Natural killer cell (primary cell): ENCODE data around the gene ABCB4. TPM values are rescaled to one million over a fixed set of nuclear protein-coding genes. Genes with fewer than 3 reads are reported as not detected.
"Not testable (repeated sequence)": the region's sequence is repeated elsewhere in the genome, so short reads cannot be mapped to it uniquely, and the experiment has no call there.

Experiments used
- ATAC-seq, 3 donors: fragments of 150-1000 bp in 2 of 3; fragments of 200-7000 bp in 1 of 3; cut with Tn5 transposase; 1 replicate in 1 of 3; 2 replicates in 2 of 3; pipeline ENCODE4 v1.10.0; 2021; ENCODE audit warnings: mild to moderate bottlenecking in 2 of 3, moderate library complexity in 2 of 3
- DNase-seq, 2 donors: peaks; one replicate each; pipeline versions ENCODE4 v3.0.0 to v3.0.0-alpha.2; 2013 to 2021; ENCODE audit warnings: mixed read lengths in 1 of 2
- H3K27ac ChIP-seq: one replicate; pipeline ENCODE4 v1.5.1; 2013; ENCODE audit warnings: mild to moderate bottlenecking, low read length
- H3K27me3 ChIP-seq: one replicate; pipeline ENCODE4 v1.6.1; 2013; ENCODE audit warnings: low read length; ENCODE audit not compliant: control insufficient read depth, insufficient read depth
- H3K36me3 ChIP-seq: one replicate; pipeline ENCODE4 v1.6.1; 2013; ENCODE audit warnings: low read length; ENCODE audit not compliant: control insufficient read depth, insufficient read depth
- H3K4me1 ChIP-seq: one replicate; pipeline ENCODE4 v1.6.1; 2013; ENCODE audit warnings: low read length; ENCODE audit not compliant: control insufficient read depth, insufficient read depth
- H3K4me3 ChIP-seq: one replicate; pipeline ENCODE4 v1.5.1; 2013; ENCODE audit warnings: low read length
- H3K9me3 ChIP-seq: one replicate; pipeline ENCODE4 v1.6.1; 2013; ENCODE audit warnings: low read length; ENCODE audit not compliant: control insufficient read depth, insufficient read depth
- H3K27ac Mint-ChIP-seq, 2 donors: one replicate each; pipeline ENCODE4 v1.8.0; 2022; ENCODE audit warnings: mild to moderate bottlenecking in 2 of 2, mixed read lengths in 2 of 2, moderate library complexity in 1 of 2
- H3K27me3 Mint-ChIP-seq, 2 donors: one replicate each; pipeline ENCODE4 v1.8.0; 2022; ENCODE audit warnings: low read depth in 2 of 2, mixed read lengths in 2 of 2
- H3K36me3 Mint-ChIP-seq: one replicate; pipeline ENCODE4 v1.8.0; 2022; ENCODE audit warnings: mixed read lengths
- H3K4me1 Mint-ChIP-seq, 2 donors: one replicate each; pipeline ENCODE4 v1.8.0; 2022; ENCODE audit warnings: mixed read lengths in 2 of 2
- H3K4me3 Mint-ChIP-seq: one replicate; pipeline ENCODE4 v1.8.0; 2022; ENCODE audit warnings: mild to moderate bottlenecking, moderate library complexity, mixed read lengths
- H3K9me3 Mint-ChIP-seq, 2 donors: one replicate each; pipeline ENCODE4 v1.8.0; 2022; ENCODE audit warnings: mixed read lengths in 2 of 2
- WGBS: methylation state at CpG from one replicate; pipeline ENCODE4 v1.1.7; 2013; ENCODE audit warnings: missing lambda C conversion rate; ENCODE audit not compliant: insufficient coverage; 5-methylcytosine and 5-hydroxymethylcytosine counted together
- intact Hi-C: fragments of 100-400 bp; cut with micrococcal nuclease; formaldehyde crosslinking; loops from one replicate; pipeline ENCODE4 v1.14.2; 2022
- total RNA-seq, 4 donors: library from RNA; stranded (reverse); fragments of 120-200 nt in 1 of 4; gene quantifications; one replicate each; pipeline versions ENCODE4 v1.2.3 to v1.2.4, GENCODE V29; 2013 to 2022
- TF ChIP-seq, protein P1 (sequence below): fragments of 200-600 bp; IDR thresholded peaks from one replicate; pipeline ENCODE4 v1.8.0; 2022; ENCODE audit warnings: antibody characterized with exemption

ABCB4 gene
- total RNA-seq, 3 donors from 2014 or later (not counting 1 experiment from before 2014, with no cell fraction given) = 0.14 to 0.63 (median 0.50) TPM

GRCh38 chr7:87471473-87471872, 4.0 kb downstream of the ABCB4 start:
- Histone ChIP-seq H3K9me3 (no peaks in the 10 kb centered on the region), H3K4me1 (peaks cover 10% of the 10 kb centered on the region), H3K27me3 (peaks cover 3% of the 10 kb centered on the region), H3K27ac (no peak overlapping the region), H3K4me3 (no peak overlapping the region), H3K36me3 (no peaks in the 10 kb centered on the region)
- ATAC-seq (no peak), DNase-seq (no peak)
- intact Hi-C loops = no loop called here
- H3K27ac Mint-ChIP-seq = no peak overlapping the region
- TF ChIP-seq, protein P1, sequence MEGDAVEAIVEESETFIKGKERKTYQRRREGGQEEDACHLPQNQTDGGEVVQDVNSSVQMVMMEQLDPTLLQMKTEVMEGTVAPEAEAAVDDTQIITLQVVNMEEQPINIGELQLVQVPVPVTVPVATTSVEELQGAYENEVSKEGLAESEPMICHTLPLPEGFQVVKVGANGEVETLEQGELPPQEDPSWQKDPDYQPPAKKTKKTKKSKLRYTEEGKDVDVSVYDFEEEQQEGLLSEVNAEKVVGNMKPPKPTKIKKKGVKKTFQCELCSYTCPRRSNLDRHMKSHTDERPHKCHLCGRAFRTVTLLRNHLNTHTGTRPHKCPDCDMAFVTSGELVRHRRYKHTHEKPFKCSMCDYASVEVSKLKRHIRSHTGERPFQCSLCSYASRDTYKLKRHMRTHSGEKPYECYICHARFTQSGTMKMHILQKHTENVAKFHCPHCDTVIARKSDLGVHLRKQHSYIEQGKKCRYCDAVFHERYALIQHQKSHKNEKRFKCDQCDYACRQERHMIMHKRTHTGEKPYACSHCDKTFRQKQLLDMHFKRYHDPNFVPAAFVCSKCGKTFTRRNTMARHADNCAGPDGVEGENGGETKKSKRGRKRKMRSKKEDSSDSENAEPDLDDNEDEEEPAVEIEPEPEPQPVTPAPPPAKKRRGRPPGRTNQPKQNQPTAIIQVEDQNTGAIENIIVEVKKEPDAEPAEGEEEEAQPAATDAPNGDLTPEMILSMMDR = no peak
- peaks cover 0 to 9% of the 10 kb centered on the region in 2 donors for H3K4me1 Mint-ChIP-seq
- H3K4me3 Mint-ChIP-seq = no peak overlapping the region
- 77% methylated on average over 1 of the region's 2 CpGs for WGBS
- H3K36me3 Mint-ChIP-seq = no peaks in the 10 kb centered on the region
- no peaks in the 10 kb centered on the region for H3K9me3 Mint-ChIP-seq
- H3K27me3 Mint-ChIP-seq = peaks cover 22 to 40% of the 10 kb centered on the region in 2 donors

DNA sequence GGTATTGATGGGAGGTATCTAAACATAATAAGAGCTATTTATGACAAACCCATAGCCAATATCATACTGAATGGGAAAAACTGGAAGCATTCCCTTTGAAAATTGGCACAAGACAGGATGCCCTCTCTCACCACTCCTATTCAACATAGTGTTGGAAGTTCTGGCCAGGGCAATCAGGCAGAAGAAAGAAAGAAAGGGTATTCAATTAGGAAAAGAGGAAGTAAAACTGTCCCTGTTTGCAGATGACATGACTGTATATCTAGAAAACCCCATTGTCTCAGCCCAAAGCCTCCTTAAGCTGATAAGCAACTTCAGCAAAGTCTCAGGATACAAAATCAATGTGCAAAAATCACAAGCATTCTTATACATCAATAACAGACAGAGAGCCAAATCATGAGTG, 6.3 kb downstream of the ABCB4 start:
- H3K9me3 Mint-ChIP-seq, H3K9me3 ChIP-seq, H3K4me1 Mint-ChIP-seq, H3K27ac Mint-ChIP-seq, intact Hi-C loops, H3K4me1 ChIP-seq, DNase-seq, H3K36me3 ChIP-seq, H3K27me3 ChIP-seq, H3K27ac ChIP-seq, H3K4me3 ChIP-seq, ATAC-seq, H3K4me3 Mint-ChIP-seq, H3K36me3 Mint-ChIP-seq: not testable (repeated sequence)
- peaks cover 17 to 38% of the 10 kb centered on the region in 2 donors for H3K27me3 Mint-ChIP-seq

GRCh38 chr7:87465534-87465880, 10.0 kb downstream of the ABCB4 start:
- 92% methylated on average over 6 of the region's 7 CpGs for whole genome bisulfite sequencing
- H3K4me3 Mint-ChIP-seq, H3K9me3 Mint-ChIP-seq: not testable (repeated sequence)

DNA sequence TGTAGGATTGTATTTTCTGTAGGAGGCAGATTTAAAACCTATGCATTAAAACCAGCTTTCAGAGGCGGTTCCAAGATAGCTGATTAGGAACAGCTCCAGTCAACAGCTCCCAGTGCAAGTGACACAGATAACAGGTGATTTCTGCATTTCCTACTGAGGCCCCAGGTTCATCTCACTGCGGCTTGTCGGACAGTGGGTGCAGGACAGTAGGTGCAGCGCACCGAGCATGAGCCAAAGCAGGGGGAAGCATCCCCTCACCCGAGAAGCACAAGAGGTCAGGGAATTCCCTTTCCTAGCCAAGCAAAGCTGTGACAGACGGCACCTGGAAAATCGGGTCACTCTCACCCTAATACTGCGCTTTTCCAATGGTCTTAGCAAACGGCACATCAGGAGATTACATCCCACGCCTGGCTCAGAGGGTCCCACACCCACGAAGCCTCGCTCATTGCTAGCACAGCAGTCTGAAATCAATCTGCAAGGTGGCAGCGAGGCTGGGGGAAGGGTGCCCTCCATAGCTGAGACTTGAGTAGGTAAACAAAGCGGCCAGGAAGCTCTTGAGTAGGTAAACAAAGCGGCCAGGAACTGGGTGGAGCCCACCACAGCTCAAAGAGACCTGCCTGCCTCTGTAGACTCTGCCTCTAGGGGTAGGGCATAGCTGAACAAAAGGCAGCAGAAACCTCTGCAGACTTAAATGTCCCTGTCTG, 10.5 kb downstream of the ABCB4 start:
- 87% methylated on average over 16 of the region's 16 CpGs for WGBS
- H3K27ac ChIP-seq, H3K4me3 Mint-ChIP-seq, H3K9me3 Mint-ChIP-seq, H3K36me3 ChIP-seq, H3K4me1 Mint-ChIP-seq, H3K9me3 ChIP-seq, H3K4me3 ChIP-seq, H3K27me3 ChIP-seq, intact Hi-C loops, DNase-seq, ATAC-seq, H3K4me1 ChIP-seq, H3K27ac Mint-ChIP-seq, H3K36me3 Mint-ChIP-seq: not testable (repeated sequence)
- peaks cover 11 to 25% of the 10 kb centered on the region in 2 donors for H3K27me3 Mint-ChIP-seq

More at GRCh38 chr7:87465534-87465880, 10.0 kb downstream of the ABCB4 start:
- H3K4me1 Mint-ChIP-seq, intact Hi-C loops, H3K4me3 ChIP-seq, H3K27me3 ChIP-seq, DNase-seq, H3K9me3 ChIP-seq, ATAC-seq, H3K36me3 ChIP-seq, H3K27ac Mint-ChIP-seq, H3K27ac ChIP-seq, H3K36me3 Mint-ChIP-seq, H3K4me1 ChIP-seq: not testable (repeated sequence)
- peaks cover 11 to 25% of the 10 kb centered on the region in 2 donors for H3K27me3 Mint-ChIP-seq

GRCh38 chr7:87463982-87464381, 11.5 kb downstream of the ABCB4 start:
- TF ChIP-seq, protein P1 = no peak
- H3K36me3 Mint-ChIP-seq = no peaks in the 10 kb centered on the region
- H3K9me3 ChIP-seq = no peaks in the 10 kb centered on the region
- H3K27ac Mint-ChIP-seq = no peak overlapping the region
- H3K4me1 ChIP-seq = no peaks in the 10 kb centered on the region
- intact Hi-C loops = no loop called here
- WGBS = 85% methylated on average over 2 of the region's 2 CpGs
- no peaks in the 10 kb centered on the region for H3K4me1 Mint-ChIP-seq
- H3K27me3 ChIP-seq = no peaks in the 10 kb centered on the region
- H3K4me3 Mint-ChIP-seq = no peak overlapping the region
- H3K27ac ChIP-seq = no peak overlapping the region
- DNase-seq (no peak), ATAC-seq (no peak)
- no peak overlapping the region for H3K4me3 ChIP-seq
- H3K36me3 ChIP-seq = no peaks in the 10 kb centered on the region
- H3K9me3 Mint-ChIP-seq = no peaks in the 10 kb centered on the region
- peaks cover 11 to 25% of the 10 kb centered on the region in 2 donors for H3K27me3 Mint-ChIP-seq

GRCh38 chr7:87460444-87460843, 15.0 kb downstream of the ABCB4 start:
- H3K36me3 ChIP-seq, H3K4me1 ChIP-seq, DNase-seq, ATAC-seq, H3K9me3 Mint-ChIP-seq, H3K27me3 ChIP-seq, H3K9me3 ChIP-seq, H3K4me1 Mint-ChIP-seq, H3K4me3 Mint-ChIP-seq, H3K27ac ChIP-seq, H3K27ac Mint-ChIP-seq, H3K36me3 Mint-ChIP-seq, H3K4me3 ChIP-seq, intact Hi-C loops: not testable (repeated sequence)
- H3K27me3 Mint-ChIP-seq = peaks cover 12 to 14% of the 10 kb centered on the region in 2 donors
- WGBS = no CpG with 5 or more reads among the region's 3 CpGs
